Osteoblast (primary cell): ENCODE results near the gene PRR7. TPM values are rescaled to one million over a fixed set of nuclear protein-coding genes. Genes with fewer than 3 reads are reported as not detected.
A peak's percentile ranks its signal among the peaks of the same experiment; 100 is the strongest.

ENCODE experiments used
- DNase-seq: peaks from one replicate; pipeline ENCODE4 v3.0.0; 2011; ENCODE audit warnings: low spot score, mixed read lengths; ENCODE audit not compliant: insufficient read length; ENCODE audit errors: missing footprints
- H2AFZ ChIP-seq: 2 replicates; pipeline ENCODE4 v1.6.0; 2011; ENCODE audit warnings: mild to moderate bottlenecking, low read length
- H3K27ac ChIP-seq: 2 replicates; pipeline ENCODE4 v1.5.1; 2011; ENCODE audit warnings: mild to moderate bottlenecking, low read depth, low read length, moderate library complexity
- H3K27me3 ChIP-seq: 2 replicates; pipeline ENCODE4 v1.6.0; 2012; ENCODE audit warnings: mild to moderate bottlenecking, control low read depth, inconsistent platforms, low read length, moderate library complexity; ENCODE audit not compliant: insufficient read depth
- H3K36me3 ChIP-seq: 2 replicates; pipeline ENCODE4 v1.5.1; 2011; ENCODE audit warnings: mild to moderate bottlenecking, low read length, control low read depth, moderate library complexity; ENCODE audit not compliant: insufficient read depth
- H3K4me1 ChIP-seq: 2 replicates; pipeline ENCODE4 v1.5.1; 2011; ENCODE audit warnings: mild to moderate bottlenecking, low read length, control low read depth, moderate library complexity; ENCODE audit not compliant: insufficient read depth
- H3K4me2 ChIP-seq: 2 replicates; pipeline ENCODE4 v1.6.0; 2011; ENCODE audit warnings: mild to moderate bottlenecking, low read length; ENCODE audit not compliant: insufficient read depth
- H3K4me3 ChIP-seq: fragments of 200-600 bp; sonication (generic); 3 replicates; pipeline ENCODE4 v1.5.1; 2012; ENCODE audit warnings: mild to moderate bottlenecking, low read length, inconsistent platforms; ENCODE audit not compliant: insufficient read depth
- H3K79me2 ChIP-seq: 2 replicates; pipeline ENCODE4 v1.6.0; 2012; ENCODE audit warnings: mild to moderate bottlenecking, low read length, control low read depth, inconsistent platforms; ENCODE audit not compliant: insufficient read depth
- H3K9me3 ChIP-seq: 2 replicates; pipeline ENCODE4 v1.5.1; 2011; ENCODE audit warnings: low read depth, low read length, control low read depth
- H4K20me1 ChIP-seq: 2 replicates; pipeline ENCODE4 v1.6.0; 2012; ENCODE audit warnings: mild to moderate bottlenecking, low read length, control low read depth; ENCODE audit not compliant: insufficient read depth
- total RNA-seq: library from RNA; depleted of rRNA; stranded (reverse); fragments of >200 nt; gene quantifications from 2 replicates; pipeline ENCODE4 v1.2.3, GENCODE V29; 2012
- TF ChIP-seq, protein P1 (sequence below): IDR thresholded peaks from 2 replicates; pipeline ENCODE4 v1.5.1; 2011; ENCODE audit warnings: mild to moderate bottlenecking, low read depth, low read length, moderate library complexity; ENCODE audit errors: extremely low read depth

Gene PRR7
- total RNA-seq, 1 donor, result 12.7 TPM

DNA sequence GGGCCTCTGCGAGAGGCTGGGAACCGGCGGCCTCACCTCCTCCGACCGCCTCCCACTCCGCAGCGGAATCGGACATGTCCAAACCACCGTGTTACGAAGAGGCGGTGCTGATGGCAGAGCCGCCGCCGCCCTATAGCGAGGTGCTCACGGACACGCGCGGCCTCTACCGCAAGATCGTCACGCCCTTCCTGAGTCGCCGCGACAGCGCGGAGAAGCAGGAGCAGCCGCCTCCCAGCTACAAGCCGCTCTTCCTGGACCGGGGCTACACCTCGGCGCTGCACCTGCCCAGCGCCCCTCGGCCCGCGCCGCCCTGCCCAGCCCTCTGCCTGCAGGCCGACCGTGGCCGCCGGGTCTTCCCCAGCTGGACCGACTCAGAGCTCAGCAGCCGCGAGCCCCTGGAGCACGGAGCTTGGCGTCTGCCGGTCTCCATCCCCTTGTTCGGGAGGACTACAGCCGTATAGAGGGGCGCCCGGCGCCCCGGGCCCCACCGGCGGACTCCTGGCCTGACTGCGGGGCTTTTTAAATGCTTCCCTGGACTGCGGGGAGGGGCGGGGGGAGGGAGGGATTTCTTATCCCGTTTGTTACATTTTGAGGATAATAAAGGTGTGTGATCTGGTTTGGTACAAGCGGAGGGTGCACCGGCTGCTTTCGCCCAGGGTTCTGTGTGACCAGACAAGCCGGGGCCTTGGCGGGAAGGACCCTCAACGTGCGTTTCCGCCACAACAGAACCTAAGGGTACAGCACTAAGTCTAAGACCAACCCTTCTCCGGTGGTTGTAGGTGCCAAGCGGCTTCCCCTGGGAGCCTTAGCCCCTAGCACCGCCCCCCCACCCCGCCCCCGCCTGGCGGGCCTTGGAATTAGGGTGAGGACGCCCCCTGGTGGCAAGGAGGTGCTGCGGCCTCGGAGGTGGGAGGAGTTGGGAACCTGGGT, 9.3 kb downstream of the PRR7 start:
- peak overlapping the region; percentile 84 for H3K4me2 ChIP-seq
- no peaks in the 10 kb centered on the region for H3K9me3 ChIP-seq
- H3K27me3 ChIP-seq, result no peaks in the 10 kb centered on the region
- peaks cover 19% of the 10 kb centered on the region for H3K4me1 ChIP-seq
- H4K20me1 ChIP-seq, result peaks cover 72% of the 10 kb centered on the region
- no peak overlapping the region for H2AFZ ChIP-seq
- TF ChIP-seq, protein P1, sequence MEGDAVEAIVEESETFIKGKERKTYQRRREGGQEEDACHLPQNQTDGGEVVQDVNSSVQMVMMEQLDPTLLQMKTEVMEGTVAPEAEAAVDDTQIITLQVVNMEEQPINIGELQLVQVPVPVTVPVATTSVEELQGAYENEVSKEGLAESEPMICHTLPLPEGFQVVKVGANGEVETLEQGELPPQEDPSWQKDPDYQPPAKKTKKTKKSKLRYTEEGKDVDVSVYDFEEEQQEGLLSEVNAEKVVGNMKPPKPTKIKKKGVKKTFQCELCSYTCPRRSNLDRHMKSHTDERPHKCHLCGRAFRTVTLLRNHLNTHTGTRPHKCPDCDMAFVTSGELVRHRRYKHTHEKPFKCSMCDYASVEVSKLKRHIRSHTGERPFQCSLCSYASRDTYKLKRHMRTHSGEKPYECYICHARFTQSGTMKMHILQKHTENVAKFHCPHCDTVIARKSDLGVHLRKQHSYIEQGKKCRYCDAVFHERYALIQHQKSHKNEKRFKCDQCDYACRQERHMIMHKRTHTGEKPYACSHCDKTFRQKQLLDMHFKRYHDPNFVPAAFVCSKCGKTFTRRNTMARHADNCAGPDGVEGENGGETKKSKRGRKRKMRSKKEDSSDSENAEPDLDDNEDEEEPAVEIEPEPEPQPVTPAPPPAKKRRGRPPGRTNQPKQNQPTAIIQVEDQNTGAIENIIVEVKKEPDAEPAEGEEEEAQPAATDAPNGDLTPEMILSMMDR, result peak; percentile 74
- no peaks in the 10 kb centered on the region for H3K79me2 ChIP-seq
- H3K36me3 ChIP-seq, result peaks cover 40% of the 10 kb centered on the region
- peak; percentile 100 for DNase-seq
- H3K4me3 ChIP-seq, result peak overlapping the region; percentile 66
- H3K27ac ChIP-seq, result no peak overlapping the region

- Histone ChIP-seq H2AFZ (no peak overlapping the region), H3K4me2 (no peak overlapping the region), H3K9me3 (no peaks in the 10 kb centered on the region), H3K4me1 (peaks cover 19% of the 10 kb centered on the region), H3K36me3 (peaks cover 44% of the 10 kb centered on the region), H3K27me3 (no peaks in the 10 kb centered on the region), H3K4me3 (no peak overlapping the region), H3K79me2 (no peaks in the 10 kb centered on the region), H4K20me1 (peaks cover 72% of the 10 kb centered on the region), H3K27ac (no peak overlapping the region)
- TF ChIP-seq, protein P1, result no peak
- no peak for DNase-seq
Observed at GRCh38 chr5:177456591-177456964, 10.0 kb downstream of the PRR7 start.

DNA sequence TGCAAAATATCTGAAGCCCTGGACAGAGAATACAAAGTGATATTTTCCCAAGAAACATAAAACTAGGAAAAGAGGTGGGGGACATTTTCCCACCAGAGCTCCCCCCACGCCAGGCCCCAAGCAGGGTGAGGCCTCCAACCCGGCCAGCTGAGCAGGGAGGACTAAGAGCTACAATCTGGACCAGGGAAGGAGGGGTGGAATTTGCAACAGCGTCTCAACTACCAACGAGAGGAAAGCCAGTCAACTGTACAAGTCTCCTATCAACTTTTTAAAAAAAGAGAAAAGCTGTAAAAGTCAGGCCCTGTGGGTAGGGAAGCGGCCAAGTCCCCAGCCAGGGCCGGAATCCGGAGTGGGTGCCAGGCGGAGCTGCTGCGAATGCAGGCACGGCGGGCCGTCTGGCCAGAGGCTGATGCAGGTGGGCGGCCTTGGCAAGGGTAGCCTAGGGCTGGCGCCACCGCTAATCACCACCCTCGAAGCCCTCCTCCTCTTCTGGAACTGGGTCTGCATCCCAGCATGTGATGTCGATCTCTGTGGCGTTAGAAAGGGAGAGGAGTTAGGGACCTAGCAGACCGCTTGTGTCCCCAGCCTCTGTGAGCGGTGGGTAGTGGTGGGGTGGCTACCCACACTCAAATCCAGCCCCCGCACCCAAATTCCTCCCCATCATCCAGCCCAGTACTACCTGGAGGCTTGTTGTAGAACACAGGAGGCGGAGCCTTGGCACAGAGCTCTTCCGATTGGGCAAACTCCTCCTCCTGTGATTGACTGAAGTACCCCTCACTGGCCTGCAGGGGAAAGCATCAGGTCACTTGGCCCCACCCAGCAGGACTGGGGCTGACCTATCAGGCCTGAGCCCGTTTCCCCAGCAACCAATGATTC, 10.6 kb downstream of the PRR7 start:
- peaks cover 44% of the 10 kb centered on the region for H3K36me3 ChIP-seq
- H3K79me2 ChIP-seq, result no peaks in the 10 kb centered on the region
- H4K20me1 ChIP-seq, result peaks cover 70% of the 10 kb centered on the region
- H3K27ac ChIP-seq, result no peak overlapping the region
- no peak overlapping the region for H3K4me2 ChIP-seq
- H3K4me3 ChIP-seq, result no peak overlapping the region
- H3K27me3 ChIP-seq, result no peaks in the 10 kb centered on the region
- DNase-seq, result peak; percentile 100
- peaks cover 19% of the 10 kb centered on the region for H3K4me1 ChIP-seq
- no peaks in the 10 kb centered on the region for H3K9me3 ChIP-seq
- no peak overlapping the region for H2AFZ ChIP-seq
- TF ChIP-seq, protein P1, result peak; percentile 60
